ENCODE results near the gene PARD6A. TPM values are rescaled to one million over a fixed set of nuclear protein-coding genes. Genes with fewer than 3 reads are reported as not detected.

PARD6A gene
- total RNA-seq, 4 donors from 2014 or later = 2.3 to 4.3 (median 3.4) TPM

GRCh38 chr16:67648088-67648763, 12.5 kb upstream of the PARD6A start:
- Histone ChIP-seq H3K27me3 (peaks cover 84% of the 10 kb centered on the region), H3K9me3 (no peaks in the 10 kb centered on the region), H3K36me3 (no peaks in the 10 kb centered on the region), H3K4me3 (no peak overlapping the region), H3K27ac (no peak overlapping the region), H3K4me1 (peaks cover 33% of the 10 kb centered on the region)
- TF ChIP-seq POLR2A (IDR thresholded peaks at IDR 0.05) (no peak), EP300 (IDR thresholded peaks at IDR 0.05) (no peak), CTCF (IDR thresholded peaks at IDR 0.05) (no peak), POLR2AphosphoS5 (IDR thresholded peaks at IDR 0.05) (no peak)
- WGBS = 24% methylated on average over 40 of the region's 65 CpGs
- DNase-seq (ENCODE audit: low spot score in 2 of 2) = peak in 1 of 2 donors; percentile 57

DNA sequence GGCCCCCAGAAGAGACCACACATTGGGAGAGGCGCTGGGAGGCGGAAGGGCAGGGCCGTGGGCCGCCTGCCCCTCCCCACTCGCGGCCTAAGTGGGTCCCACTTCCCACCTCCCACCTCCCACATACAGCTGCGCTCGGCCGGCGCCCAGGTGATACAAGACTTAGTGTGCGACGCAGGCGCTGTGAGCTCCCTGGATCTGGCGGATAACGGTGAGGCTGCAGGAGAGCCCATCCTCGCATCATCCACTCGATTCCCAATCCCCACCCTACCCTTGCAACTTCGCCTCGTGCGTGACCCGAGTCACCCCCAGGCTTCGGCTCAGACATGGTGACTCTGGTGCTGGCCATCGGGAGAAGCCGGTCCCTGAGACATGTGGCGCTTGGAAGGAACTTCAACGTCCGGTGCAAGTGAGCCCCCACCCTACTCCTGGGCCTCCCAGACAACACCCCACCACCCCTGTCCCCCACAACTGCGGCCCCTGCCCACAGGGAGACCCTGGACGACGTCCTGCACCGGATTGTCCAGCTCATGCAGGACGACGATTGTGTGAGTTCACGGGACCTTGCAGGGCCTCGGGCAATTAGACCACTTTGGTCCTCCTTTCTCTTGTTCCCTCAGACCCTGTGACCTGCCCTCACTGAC, 11.9 kb upstream of the PARD6A start:
- peaks cover 90% of the 10 kb centered on the region for H3K27me3 ChIP-seq
- TF ChIP-seq CTCF (IDR thresholded peaks at IDR 0.05) (no peak), POLR2AphosphoS5 (IDR thresholded peaks at IDR 0.05) (no peak), POLR2A (IDR thresholded peaks at IDR 0.05) (no peak), EP300 (IDR thresholded peaks at IDR 0.05) (no peak)

DNA sequence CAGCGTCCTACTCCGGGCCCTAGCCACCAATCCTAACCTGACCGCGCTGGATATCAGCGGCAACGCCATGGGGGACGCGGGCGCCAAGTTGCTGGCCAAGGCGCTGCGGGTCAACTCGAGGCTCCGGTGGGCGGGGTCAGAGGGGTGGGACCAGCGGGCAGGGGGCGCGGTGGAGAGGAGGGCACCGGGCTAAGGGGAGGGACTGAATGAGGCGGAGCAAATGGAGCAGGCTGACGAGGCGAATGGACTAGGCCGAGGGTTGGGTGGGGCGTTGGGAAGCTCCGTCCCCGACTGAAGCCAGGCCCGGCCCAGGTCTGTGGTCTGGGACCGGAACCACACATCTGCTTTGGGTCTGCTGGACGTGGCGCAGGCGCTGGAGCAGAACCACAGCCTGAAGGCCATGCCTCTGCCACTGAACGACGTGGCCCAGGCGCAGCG, 11.2 kb upstream of the PARD6A start:
- Histone ChIP-seq H3K36me3 (no peaks in the 10 kb centered on the region), H3K4me1 (peaks cover 42% of the 10 kb centered on the region), H3K27me3 (peaks cover 97% of the 10 kb centered on the region), H3K9me3 (no peaks in the 10 kb centered on the region), H3K4me3 (peak overlapping the region; percentile 18), H3K27ac (no peak overlapping the region)
- DNase-seq (ENCODE audit: low spot score in 2 of 2) = peak in 1 of 2 donors; percentile 74
- 36% methylated on average over 31 of the region's 34 CpGs for WGBS
- TF ChIP-seq EP300 (IDR thresholded peaks at IDR 0.05) = no peak
- no peak for TF ChIP-seq CTCF (IDR thresholded peaks at IDR 0.05)
- TF ChIP-seq POLR2A (IDR thresholded peaks at IDR 0.05) = no peak
- TF ChIP-seq POLR2AphosphoS5 (IDR thresholded peaks at IDR 0.05) = no peak

More for the DNA sequence above, 11.9 kb upstream of the PARD6A start:
- no peaks in the 10 kb centered on the region for H3K36me3 ChIP-seq
- H3K27ac ChIP-seq = no peak overlapping the region
- peak overlapping the region; percentile 18 for H3K4me3 ChIP-seq
- peak in 1 of 2 donors; percentile 61 for DNase-seq (ENCODE audit: low spot score in 2 of 2)
- WGBS = 59% methylated on average over 9 of the region's 35 CpGs
- no peaks in the 10 kb centered on the region for H3K9me3 ChIP-seq
- H3K4me1 ChIP-seq = peaks cover 40% of the 10 kb centered on the region

- TF ChIP-seq POLR2A (IDR thresholded peaks at IDR 0.05) (no peak), CTCF (IDR thresholded peaks at IDR 0.05) (no peak), EP300 (IDR thresholded peaks at IDR 0.05) (no peak), POLR2AphosphoS5 (IDR thresholded peaks at IDR 0.05) (no peak)
- Histone ChIP-seq H3K27me3 (peaks cover 97% of the 10 kb centered on the region), H3K4me1 (peaks cover 38% of the 10 kb centered on the region), H3K4me3 (no peak overlapping the region), H3K36me3 (no peaks in the 10 kb centered on the region), H3K27ac (no peak overlapping the region), H3K9me3 (no peaks in the 10 kb centered on the region)
- peak in 1 of 2 donors; percentile 53 for DNase-seq (ENCODE audit: low spot score in 2 of 2)
- WGBS = 65% methylated on average over 8 of the region's 8 CpGs
Observed at GRCh38 chr16:67650023-67650422, 10.7 kb upstream of the PARD6A start.

- WGBS = 71% methylated on average over 6 of the region's 7 CpGs
- Histone ChIP-seq H3K27me3 (peaks cover 88% of the 10 kb centered on the region), H3K4me1 (peaks cover 35% of the 10 kb centered on the region)
Observed at GRCh38 chr16:67651039-67651438, 9.7 kb upstream of the PARD6A start.

More at GRCh38 chr16:67651039-67651438, 9.7 kb upstream of the PARD6A start:
- TF ChIP-seq POLR2A (IDR thresholded peaks at IDR 0.05) (no peak), POLR2AphosphoS5 (IDR thresholded peaks at IDR 0.05) (no peak), EP300 (IDR thresholded peaks at IDR 0.05) (no peak), CTCF (IDR thresholded peaks at IDR 0.05) (no peak)
- no peaks in the 10 kb centered on the region for H3K9me3 ChIP-seq
- no peak overlapping the region for H3K4me3 ChIP-seq
- no peak overlapping the region for H3K27ac ChIP-seq
- no peaks in the 10 kb centered on the region for H3K36me3 ChIP-seq
- peak in 1 of 2 donors; percentile 34 for DNase-seq (ENCODE audit: low spot score in 2 of 2)
